ENCODE measurements around the gene AGAP2. TPM values are rescaled to one million over a fixed set of nuclear protein-coding genes. Genes with fewer than 3 reads are reported as not detected.

The AGAP2 gene
- total RNA-seq, 4 donors from 2014 or later, result 0.55 to 1.6 (median 1.3) TPM

DNA sequence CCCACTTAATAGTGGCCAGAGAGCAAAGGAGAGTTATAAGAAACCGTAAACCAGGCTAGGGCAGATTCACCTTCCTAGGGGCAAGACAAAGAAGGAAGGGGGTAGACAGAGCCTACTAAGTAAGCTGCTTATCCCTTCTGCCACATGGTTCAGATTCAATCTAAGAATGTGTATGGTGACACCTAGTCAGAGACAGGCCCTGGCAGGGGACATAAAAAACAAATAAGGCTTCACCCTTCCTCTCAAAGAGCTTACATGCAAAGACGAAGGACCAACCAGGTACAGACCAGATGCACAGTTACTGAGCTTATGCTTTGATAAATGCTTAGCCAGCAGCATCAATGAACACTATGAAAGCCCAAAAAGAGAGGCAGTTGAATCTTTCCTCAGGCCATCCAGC is 23.9 kb upstream of the AGAP2 start:
- no peak for DNase-seq (ENCODE audit: low spot score in 2 of 2)
- H3K4me3 ChIP-seq (ENCODE audit: low read depth, poor library complexity, severe bottlenecking), result no peak overlapping the region
- TF ChIP-seq, protein P1, sequence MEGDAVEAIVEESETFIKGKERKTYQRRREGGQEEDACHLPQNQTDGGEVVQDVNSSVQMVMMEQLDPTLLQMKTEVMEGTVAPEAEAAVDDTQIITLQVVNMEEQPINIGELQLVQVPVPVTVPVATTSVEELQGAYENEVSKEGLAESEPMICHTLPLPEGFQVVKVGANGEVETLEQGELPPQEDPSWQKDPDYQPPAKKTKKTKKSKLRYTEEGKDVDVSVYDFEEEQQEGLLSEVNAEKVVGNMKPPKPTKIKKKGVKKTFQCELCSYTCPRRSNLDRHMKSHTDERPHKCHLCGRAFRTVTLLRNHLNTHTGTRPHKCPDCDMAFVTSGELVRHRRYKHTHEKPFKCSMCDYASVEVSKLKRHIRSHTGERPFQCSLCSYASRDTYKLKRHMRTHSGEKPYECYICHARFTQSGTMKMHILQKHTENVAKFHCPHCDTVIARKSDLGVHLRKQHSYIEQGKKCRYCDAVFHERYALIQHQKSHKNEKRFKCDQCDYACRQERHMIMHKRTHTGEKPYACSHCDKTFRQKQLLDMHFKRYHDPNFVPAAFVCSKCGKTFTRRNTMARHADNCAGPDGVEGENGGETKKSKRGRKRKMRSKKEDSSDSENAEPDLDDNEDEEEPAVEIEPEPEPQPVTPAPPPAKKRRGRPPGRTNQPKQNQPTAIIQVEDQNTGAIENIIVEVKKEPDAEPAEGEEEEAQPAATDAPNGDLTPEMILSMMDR (IDR thresholded peaks at IDR 0.05), result no peak
- no peak for TF ChIP-seq POLR2A (IDR thresholded peaks at IDR 0.05)
- intact Hi-C loops (cut with DNase I; ENCODE audit: low total_unique reads), result no loop called here
- WGBS, 2 donors, result 92 to 98% methylated on average over 2 of the region's 2 CpGs

DNA sequence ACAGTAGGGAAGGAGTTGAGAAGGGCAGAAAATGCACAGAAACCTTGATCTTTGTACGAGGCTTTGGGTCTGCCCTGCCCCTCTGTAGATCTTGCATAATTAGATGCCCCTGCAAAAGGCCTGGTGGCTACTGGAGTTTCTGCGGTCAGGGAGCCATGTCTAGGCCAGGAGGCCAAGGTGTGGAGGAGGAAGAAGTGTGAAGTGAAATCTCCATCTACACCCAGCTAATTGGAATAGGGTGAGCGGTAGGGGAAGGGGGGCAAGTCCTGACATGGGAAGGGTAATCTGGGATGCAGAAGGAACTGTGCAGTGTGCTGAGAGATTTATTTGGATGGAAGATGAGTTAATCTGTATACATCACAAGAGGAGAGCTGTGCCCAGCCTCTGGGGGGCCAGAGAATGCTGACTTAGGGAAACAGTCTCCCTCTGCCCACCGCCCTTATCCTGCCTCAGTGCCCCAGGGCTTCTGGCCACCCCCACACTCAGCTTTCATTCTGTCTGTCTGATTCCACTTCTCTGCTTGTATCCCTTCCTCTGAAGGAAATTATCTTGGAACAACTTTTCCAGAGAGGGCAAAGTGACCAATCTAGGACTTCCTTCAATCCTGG is 23.0 kb upstream of the AGAP2 start:
- TF ChIP-seq, protein P1 (IDR thresholded peaks at IDR 0.05), result no peak
- TF ChIP-seq POLR2A (IDR thresholded peaks at IDR 0.05), result no peak
- intact Hi-C loops (cut with DNase I; ENCODE audit: low total_unique reads), result no loop called here
- no peak overlapping the region for H3K4me3 ChIP-seq (ENCODE audit: low read depth, poor library complexity, severe bottlenecking)
- no peak for DNase-seq (ENCODE audit: low spot score in 2 of 2)
- WGBS, 2 donors, result 89 to 91% methylated on average over 4 of the region's 4 CpGs

DNA sequence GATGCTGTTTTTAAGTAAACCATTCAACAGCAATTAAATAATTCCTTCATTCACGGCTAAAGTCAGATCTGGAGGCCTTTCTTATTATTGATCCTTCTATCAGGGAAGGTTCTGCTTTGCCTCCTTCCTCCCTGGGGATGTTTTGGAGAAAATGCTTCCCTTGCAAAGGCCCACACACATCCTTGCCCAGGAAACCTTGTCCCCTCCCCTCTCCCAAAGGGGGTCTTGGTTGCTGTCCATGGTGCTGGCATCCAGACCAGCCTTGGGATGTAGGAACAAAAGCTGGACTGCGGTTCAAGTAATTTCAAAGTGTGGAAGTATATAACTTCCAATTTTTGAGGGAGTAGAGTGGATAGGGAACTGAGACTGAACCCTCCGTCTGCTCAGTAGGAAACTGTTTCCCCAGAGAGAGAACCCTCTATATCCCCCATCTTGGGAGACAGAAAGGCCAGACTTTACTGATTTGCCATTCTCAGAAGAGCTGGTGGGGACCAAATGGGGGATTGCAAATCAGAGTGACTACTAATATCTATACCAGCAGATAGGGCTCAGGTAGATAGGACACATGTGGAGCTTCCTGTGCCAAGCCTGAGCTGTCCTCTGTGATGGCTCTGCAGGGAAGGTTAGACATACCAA is 21.9 kb upstream of the AGAP2 start:
- 91 to 94% methylated on average over 3 of the region's 3 CpGs for WGBS, 2 donors
- intact Hi-C loops (cut with DNase I; ENCODE audit: low total_unique reads), result no loop called here
- TF ChIP-seq POLR2A (IDR thresholded peaks at IDR 0.05), result no peak
- TF ChIP-seq, protein P1 (IDR thresholded peaks at IDR 0.05), result no peak
- no peak overlapping the region for H3K4me3 ChIP-seq (ENCODE audit: low read depth, poor library complexity, severe bottlenecking)
- no peak for DNase-seq (ENCODE audit: low spot score in 2 of 2)

DNA sequence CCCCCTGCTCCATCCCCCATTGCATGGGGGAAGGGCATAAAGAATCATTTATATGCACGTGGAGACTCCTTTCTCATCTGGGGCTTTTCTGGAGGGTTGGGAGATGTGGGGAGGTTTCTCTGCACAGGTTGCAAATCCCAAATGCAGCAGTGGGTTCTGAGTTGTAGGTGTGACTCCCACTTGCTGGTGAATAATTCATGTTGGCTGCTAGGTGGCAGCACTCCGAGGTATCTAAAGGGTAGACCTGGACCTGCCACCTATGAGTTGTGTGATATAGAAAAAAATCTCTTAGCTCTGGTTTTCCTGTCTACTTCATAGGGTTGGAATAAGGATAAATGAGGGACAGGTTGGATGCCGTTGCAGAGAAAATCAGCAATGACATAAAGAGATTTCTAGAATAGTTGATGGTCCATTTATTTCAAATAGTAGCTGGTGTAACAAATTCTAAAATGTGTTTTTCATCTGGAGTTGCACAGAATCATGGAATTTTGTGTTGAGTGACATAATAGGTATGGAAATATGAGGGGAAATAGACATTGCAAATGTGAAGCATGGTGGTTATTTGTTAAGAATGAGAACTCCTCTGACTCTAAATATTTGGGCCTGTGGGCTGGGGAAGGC is 20.9 kb upstream of the AGAP2 start:
- DNase-seq (ENCODE audit: low spot score in 2 of 2), result no peak
- H3K4me3 ChIP-seq (ENCODE audit: low read depth, poor library complexity, severe bottlenecking), result no peak overlapping the region
- intact Hi-C loops (cut with DNase I; ENCODE audit: low total_unique reads), result no loop called here
- 31 to 35% methylated on average over 3 of the region's 3 CpGs for WGBS, 2 donors
- TF ChIP-seq POLR2A (IDR thresholded peaks at IDR 0.05), result no peak
- TF ChIP-seq, protein P1 (IDR thresholded peaks at IDR 0.05), result no peak

DNA sequence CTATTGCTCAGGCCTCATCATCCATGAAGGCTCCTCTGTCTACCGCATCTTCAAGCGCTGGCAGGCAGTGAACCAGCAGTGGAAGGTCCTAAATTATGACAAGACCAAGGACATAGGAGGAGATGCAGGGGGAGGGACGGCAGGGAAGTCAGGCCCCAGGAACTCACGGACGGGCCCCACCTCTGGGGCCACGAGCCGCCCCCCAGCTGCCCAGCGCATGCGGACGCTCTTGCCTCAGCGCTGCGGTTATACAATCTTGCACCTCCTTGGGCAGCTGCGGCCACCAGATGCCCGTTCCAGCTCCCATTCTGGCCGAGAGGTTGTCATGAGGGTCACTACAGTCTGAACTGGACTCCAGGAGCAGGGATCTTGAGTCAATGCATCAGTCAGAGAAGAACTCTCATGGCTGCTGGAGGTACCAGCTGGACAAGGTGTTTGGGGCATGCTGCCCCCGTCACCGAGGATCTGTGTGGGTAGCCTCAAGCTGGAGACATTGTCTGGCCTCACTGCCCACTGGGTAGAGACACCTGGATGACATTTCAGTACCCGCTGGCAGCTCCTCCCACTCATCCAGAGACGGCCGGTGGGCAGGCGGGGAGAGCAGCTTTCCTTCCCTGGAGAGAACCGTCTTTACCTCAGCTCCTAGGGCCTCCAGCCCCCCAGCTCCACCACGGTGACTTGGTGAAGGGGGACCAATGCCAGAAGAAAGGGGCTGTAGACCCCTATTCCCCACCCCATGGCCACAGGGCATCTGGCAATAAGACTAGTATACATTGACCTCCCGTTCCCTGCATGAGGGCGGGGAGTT is 20.2 kb upstream of the AGAP2 start:
- 88 to 91% methylated on average over 16 to 25 of the region's 25 CpGs for WGBS, 2 donors
- H3K4me3 ChIP-seq (ENCODE audit: low read depth, poor library complexity, severe bottlenecking), result no peak overlapping the region
- DNase-seq (ENCODE audit: low spot score in 2 of 2), result no peak
- intact Hi-C loops (cut with DNase I; ENCODE audit: low total_unique reads), result no loop called here
- TF ChIP-seq, protein P1 (IDR thresholded peaks at IDR 0.05), result no peak
- TF ChIP-seq POLR2A (IDR thresholded peaks at IDR 0.05), result no peak
